HG03439 (cell line): ENCODE results near the gene RNPS1.
"Not testable (repeated sequence)": the region's sequence is repeated elsewhere in the genome, so short reads cannot be mapped to it uniquely, and the experiment has no call there.

Experiments
- ATAC-seq: cut with Tn5 transposase; IDR thresholded peaks from one replicate; pipeline ENCODE4 v1.9.1; 2021; ENCODE audit warnings: mild to moderate bottlenecking, moderate library complexity; ENCODE audit not compliant: unreplicated experiment

Gene RNPS1

DNA sequence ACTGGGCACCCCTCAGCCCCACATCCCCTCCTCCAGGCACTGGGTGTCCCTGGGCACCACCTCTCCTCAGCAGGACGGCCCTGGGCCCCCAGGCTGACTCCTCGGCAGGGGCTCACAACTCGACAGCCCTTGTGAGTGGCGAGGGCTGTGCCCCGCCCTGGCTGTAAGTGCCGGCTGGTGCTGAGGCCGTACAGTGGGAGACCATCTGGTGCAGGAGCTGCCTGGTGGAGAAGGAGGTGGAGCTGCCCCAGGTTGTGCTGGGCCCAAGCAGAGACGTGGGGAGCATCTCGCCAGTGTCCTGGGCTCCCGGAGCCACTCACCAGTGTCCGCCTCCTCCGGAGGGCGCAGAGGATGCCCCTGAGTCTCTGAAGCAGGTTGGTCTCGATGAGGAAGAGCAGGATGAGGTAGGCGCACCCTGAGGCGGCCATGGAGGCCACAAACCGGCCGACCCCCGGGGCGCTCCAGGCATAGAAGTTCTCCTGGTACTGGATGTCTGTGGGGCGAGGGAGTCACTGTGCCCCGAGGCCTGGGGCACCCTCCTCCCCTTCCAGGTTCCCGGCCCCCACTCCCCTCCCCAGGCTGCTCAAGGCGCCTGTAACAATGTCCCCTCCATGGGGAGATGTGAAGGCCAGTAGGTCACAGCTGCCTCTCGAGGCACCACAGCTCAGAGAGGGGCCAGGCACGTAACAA, 15.1 kb upstream of the RNPS1 start:
- no peak for ATAC-seq

DNA sequence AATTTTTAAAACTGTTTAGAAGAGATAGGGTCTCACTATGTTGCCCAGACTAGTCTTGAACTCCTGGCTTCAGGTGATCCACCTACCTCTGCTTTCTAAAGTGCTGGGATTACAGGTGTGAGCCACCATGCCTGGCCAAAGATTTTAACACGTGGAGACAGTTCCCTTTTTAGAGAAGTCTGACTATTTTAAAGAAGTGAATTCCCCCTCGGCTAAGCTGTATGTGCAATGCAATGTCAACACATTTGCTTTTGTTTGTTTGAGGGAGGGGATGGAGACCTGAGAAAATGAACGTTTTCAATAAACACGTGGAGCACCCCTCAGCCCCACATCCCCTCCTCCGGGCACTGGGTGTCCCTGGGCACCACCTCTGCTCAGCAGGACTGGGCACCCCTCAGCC, 14.3 kb upstream of the RNPS1 start:
- ATAC-seq = no peak

DNA sequence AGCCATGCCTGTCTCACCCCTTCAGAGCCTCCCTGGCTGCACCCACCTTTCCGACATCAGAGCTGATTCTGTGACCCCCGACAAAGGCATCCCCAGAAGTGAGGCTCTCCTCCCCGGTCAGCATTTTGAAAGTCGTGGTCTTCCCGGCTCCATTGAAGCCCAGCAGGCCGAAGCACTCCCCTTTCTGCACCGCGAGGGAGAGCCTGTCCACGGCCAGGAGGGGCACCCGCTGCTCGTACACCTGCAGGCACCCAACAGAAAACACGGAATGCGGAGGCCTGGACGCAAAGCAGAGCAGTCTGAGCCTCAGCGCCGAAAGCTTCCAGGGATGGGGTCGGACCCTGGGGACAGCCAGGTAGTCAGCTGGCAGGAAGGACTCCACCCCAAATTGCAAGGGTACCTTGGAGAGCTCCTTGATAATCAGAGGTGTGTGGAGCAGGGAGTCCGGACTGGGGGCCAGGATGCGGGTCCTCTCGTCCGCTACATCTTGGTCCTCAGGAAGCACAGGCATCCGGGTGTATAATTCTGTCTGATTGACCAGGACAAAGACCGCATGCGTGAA, 13.1 kb upstream of the RNPS1 start:
- no peak for ATAC-seq

DNA sequence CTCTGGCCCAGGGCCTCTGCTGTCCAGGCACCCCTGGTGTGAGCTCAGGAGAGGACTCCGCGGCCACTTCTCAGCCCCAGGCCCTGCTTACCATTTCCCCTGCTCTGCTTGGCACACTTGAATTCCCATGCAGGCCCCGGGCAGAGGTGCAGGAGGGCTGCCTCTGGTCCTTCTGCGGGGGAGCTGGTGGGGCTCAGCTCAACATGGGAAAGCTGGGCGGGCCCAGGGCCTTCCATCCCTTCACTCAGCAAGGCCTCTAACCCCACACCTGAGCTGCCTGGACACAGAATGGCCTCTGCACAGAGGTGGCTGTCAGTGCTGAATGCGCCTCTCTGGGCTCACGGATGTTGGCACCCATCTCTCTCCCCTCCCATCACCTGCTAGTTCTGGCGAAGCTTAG, 12.5 kb upstream of the RNPS1 start:
- ATAC-seq = no peak

DNA sequence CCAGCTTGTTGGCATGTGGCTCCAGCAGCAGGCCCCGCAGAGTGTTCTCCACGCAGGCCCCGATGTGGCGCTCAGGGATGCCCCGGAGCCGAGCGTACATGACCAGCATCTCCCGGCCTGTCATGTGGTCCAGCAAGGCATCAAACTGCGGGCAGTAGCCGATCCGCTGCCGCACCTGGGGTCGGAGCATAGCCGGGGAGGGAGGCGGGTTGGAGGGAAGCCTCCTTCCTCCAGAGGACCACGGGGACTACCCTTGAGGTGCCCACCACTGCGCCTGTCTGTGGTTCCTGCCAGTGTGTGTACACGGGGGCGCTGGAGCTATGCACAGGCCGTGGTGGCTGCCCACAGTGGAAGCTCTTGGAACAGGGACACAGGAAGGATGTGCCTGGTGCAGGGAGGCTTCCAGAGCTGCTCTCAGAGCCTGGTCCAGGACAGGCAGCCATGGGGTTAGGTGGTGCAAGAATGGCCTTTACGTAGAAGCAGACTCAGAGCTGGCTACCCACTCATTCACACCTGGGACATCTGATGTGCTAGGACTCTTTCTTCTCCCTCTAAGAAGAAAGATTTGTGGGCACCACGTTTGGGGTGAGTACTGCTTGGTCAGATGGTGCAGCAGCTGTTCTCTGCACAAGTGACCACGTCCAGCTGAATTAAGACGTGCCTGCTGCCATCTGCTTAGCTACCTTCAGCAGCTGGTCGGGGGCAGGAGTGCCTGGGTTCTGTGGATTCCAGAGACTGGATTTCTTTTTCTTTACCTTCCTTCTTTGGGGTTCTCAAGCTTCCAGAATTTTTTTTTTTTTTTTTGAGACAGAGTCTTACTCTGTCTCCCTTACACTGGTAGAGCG, 11.3 kb upstream of the RNPS1 start:
- no peak for ATAC-seq

DNA sequence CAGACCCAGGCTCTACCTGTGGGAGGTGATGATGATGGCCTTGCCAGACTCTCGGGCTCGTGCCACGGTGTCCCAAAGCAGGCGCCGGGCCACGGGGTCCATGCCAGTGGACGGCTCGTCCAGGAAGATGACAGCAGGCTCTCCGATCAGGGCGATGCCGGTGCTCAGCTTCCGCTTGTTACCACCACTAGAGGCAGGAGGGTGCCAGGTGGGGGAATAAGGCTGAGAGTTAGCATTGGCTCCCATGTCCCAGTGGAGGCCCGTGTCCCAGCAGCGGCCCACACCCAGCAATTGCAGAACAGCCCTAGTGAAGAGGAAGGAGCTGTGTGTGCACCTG, 10.3 kb upstream of the RNPS1 start:
- ATAC-seq = no peak

DNA sequence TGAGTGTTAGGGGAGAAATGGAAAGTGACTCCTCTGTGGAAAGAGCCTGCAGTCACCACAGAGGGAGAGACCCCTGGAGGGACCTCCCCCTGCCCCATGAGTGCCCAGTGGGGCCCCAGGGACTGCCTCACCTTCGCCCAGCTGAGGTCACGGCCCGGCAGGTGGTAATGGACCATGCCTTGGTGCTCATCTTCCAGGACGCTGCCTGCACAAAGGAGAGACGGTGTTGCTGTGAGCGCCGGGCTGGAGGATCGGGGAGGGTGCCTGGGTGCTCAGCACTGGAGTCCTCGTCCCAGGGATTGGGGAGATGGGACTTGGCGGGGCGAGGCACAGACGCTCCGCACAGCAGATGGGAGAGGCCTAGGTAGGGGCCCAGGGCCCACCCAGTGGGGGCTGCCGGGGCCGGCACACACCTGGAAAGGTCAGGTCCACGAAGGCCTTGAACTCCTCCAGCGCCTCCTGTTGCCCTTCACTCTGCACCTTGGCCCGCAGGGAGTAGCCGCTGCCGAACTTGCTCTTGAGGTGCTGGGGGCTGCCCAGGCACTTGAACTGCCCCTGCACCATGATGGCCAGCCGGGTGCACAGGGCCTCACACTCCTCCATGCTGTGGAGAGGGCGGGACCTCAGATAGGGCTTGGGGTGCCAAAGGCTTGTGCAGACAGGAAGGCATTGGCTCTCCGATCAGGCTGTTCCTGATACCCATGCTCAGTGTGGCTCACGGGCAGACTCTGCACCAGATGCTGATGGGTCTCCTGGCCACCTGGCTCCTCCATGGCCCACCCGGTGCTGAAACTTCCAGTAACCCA, 9.7 kb upstream of the RNPS1 start:
- ATAC-seq = no peak

DNA sequence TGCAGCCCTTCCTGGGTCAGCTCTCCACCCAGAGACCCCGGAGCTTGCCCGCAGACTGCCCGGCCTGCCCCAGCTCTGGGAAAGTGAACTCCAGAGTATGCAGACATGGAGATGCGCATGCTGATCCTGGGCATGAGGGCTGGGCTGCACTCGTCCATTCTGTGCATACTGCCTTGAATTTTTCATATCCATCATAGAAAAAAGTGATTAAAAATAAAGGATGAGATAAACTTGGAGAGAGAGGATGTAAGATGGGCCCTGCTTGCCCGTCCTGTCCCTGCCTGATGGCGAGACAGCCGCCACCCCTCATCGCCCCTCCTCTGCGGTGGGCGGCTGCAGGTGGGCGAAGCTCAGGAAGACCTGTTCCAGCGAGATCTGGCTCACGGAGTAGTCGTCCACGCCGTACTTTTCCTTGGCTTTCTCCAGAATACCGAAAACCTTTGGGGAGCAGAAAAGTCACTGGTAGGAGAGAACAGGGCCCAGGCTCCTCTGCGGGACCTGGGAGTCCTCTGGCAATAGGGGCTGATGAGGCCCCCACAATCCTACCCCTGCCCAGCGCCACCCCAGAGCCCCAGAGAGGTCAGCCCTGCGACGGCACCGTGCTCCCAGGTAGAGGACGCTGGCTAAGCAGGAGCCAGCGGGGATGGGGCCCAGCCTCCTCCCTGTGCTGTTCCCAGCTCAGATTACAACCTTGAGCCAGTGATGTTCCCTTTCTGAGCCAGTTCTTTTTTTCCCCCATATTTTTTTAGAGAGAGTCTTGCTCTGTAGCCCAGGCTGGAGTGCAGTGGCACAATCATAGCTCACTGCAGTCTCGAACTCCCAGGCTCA, 8.7 kb upstream of the RNPS1 start:
- no peak for ATAC-seq

DNA sequence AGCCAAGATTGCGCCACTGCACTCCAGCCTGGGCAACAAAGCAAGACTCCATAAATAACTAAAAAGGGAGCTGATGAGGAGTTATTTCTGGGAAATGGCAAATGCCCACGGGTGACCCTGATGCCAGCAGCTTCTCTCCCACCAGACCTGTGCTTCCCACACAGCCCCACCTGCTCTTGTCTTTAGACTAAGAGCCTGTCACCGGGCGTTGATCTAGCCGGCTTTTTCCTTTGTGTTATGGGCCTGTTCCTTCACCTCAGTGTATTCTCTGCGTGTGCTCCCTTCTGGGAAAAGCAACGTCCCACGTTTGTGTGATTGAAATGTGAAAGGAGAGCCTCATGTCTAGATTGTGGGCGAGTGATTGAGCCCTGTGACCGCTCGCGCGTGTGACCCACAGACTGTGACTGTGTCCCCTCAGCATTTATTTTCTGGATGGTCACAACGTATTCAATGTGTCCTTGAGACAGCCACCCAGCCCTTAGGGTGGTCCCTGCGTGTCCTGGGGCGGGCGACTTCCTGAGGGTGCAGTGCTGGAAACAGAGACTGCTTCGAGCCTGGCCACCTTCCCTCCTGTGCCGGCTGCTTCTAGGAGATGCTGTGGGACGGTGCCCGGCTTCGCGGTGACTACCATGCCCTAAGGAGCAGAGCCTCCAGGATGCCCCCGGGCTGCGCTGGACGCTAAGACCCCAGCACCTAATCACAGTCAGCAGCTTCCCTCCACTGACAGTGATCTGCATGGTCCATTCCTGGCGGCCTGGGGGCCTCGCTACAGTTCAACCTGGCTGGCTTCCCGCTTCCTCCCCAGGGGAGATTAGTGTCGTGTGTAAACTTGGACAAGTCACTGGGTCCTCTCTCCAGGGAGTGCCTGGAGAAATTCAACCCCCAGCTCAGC, 7.8 kb upstream of the RNPS1 start:
- ATAC-seq = no peak

DNA sequence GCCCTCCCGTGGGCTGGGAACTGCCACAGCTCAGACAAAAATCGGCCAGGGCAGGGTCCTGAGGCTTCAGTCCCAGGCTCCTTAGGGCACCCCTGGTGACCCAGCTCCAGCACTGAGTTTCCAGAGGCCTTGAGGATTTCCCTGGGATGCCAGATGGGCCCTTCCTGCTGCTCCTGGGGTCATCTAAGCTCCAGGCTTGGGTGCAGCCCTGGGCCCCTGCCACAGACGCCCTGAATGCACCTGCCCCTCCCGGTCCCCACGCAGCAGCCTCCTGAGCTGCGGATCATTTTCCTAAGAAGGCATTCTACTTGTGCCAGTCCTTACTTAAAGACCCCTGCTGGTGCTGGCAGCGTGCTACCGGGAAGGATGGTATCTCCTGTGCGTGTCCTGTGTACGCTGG, 6.0 kb upstream of the RNPS1 start:
- no peak for ATAC-seq

DNA sequence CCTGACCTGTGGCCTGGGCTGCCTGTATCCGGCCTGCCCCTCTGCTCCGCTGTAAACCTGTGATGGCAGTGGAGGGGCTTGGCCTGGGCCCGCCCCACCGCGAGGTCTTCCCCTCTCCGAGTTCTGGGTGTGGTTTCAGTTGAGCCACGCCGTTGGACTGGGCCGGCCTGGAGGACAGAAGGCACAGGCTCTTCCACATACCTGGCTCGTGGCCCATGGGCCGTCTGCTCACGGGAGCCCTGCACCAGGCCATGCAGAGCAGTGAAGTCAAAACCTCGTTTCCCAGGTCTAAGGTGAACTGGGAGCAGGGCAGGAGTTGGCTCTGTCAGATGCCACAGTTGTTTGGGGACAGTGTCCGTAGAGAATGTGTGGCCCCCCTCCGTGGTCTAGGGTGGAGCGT, 5.6 kb upstream of the RNPS1 start:
- ATAC-seq = no peak

DNA sequence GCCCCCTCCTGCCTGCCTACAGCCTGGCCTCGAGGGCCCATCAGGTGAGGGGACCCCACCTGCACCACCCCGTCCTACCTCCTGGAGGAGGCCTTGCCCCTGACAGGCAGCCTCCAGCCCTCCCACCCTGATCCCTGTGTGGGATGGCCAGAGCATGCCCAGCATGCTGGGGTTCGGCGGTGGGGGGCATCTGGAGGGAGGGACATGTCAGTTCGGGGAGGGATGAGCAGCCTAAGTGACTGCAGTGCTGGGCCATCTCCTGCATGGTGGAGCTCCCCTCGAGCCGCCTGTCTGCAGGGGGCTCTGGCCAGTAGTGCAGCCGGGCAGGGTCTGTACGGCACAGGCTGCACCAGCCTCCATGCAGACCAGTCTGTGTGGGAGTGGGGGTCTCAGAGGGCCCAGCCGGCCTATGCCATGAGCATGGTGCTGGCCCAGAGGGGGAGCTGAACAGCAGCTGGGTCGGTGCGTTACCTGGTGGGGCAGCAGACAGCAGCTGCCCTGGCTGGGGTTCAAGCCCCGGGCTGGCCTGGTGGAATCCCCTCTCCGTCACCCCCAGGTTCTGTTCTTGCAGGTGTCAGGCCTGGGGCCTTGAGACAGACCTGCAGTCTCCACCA, 4.0 kb upstream of the RNPS1 start:
- ATAC-seq = no peak

DNA sequence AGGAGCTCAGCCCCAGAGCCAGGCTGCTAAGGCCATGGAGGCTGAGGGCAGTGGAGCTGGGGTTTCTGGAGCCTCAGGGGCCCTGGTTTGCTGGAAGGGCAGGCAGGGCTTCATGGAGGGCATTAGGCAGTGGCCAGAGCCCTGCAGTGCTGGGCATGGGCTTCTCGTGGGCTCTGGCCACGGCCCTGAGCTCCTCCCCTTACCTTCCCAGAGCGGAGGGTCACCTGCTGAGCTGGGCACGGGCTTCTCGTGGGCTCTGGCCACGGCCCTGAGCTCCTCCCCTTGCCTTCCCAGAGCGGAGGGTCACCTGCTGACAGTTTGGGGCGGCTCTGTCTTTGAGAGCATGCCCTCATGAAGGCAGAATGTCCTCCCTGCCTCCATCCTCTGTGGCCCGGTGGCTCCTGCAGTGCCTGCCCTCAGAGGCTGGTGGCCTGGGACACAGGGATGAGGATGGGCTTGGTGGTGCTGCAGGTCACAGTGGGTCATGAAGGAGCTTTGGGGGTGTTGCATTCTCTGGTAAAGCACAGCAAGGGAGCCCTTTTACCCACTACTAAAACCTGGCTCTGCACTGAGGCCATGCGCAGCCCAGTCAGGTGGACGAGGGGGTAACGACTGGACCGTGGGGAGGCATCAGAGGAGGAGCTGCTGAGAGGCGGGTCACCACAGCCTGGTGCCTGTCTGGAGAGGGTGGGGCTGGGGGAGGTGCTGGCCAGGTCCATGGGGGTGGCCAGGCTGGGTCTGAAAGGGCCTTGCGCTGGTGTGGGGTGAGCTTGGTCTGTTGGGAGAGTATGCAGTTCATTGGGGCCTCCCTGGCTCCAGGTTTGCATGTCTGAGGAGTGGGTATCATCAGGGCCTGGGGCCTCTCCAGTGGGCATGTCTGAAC, 2.9 kb upstream of the RNPS1 start:
- ATAC-seq = no peak

DNA sequence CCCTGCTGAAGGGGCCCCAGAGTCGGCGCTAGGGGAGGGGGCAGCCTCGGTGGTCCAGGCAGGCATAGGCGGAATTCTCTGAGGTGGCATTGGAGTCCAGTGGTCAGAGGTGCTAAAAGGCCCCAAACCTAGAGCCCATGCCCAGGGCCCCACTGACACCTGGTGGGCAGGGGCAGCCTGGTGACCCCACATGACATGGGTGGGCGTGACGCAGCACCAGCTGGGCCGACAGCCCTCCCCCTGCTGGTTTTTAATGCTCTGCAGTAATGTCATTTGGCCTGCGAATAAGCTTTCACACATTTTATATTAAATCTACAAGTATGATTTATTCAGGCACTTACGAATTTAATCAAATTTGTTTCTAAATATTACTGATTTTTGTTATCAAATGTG, 2.1 kb upstream of the RNPS1 start:
- no peak for ATAC-seq

DNA sequence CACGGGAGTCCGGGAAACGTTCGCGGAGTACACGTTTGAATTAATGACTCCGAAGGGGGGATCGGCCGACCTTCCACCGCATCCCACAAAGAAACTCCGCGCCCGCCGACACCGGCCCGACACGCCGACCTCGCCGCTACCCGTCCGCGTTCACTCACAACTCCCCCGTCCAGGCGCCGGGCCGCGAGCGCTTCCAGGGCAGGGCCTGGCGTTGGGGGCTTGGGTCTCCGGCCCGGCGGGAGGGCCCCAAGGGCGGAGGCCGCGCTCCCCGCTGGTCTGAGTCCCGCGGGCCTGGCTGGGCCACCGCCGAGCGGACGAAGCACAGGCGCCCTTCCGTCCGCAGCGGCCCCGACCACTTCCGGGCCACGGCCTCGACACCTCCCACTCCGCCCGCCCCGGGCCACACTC, 417 bp downstream of the RNPS1 start:
- ATAC-seq = peak; percentile 51

DNA sequence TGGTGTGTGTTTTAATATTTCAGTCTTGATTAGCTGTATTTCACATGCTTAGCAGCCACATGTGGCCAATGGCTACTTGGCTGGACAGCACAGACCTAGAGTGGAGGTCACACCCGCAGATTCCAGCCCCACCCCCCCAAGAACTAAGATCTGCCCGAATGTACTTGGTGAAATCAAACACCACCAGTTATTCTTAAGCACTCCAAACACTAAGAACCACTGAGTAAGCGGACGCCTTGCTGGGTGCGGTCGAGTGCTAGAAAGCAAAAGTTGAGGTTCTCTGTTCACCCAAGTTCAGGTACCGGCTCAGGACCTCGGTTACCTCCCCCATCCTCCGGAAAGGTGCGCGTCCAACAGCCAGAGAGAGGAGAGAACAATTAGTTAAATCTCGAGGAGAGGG, 1.0 kb downstream of the RNPS1 start:
- ATAC-seq = not testable (repeated sequence)

DNA sequence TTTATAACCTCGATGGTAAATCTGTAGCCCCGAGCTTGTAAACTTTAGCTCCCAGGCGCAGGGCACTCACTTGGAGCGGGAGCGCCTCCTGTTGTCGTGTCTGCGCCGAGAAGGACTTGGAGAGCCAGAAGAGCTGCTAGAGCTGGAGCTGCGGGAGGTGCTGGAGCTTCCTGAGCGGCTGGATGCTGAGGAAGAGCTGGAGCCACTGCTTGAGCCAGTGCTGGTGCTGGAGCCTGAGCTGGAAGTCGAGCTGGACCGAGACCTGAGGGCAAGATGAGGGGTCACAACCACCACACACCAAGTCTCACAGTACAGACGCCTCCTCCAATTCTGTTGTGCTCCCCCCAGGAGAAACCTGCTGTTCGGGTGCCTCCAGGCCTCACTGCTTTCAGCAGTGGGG, 4.9 kb downstream of the RNPS1 start:
- ATAC-seq = not testable (repeated sequence)

DNA sequence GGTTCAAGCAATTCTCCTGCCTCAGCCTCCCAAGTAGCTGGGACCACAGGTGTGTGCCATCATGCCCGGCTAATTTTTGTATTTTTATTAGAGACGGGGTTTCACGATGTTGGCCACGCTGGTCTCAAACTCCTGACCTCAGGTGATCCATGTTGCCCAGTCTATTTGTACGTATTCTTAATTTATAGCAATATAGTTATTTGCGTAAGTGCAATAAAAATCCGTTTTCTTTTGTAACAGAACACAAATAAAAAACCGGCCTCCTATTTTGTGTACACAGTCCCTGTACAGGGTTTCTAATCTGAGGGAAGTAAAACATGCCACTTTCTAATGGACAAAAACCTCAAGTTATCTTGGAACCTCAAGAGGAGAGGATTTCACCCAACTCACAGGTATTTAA, 7.7 kb downstream of the RNPS1 start:
- ATAC-seq = no peak
